ENCODE data around the gene LEAP2. TPM values are rescaled to one million over a fixed set of nuclear protein-coding genes. Genes with fewer than 3 reads are reported as not detected.

LEAP2 gene
- total and polyA plus RNA-seq, 2 of the 8 experiments (the other 6 are each of a cell fraction or from before 2014, with no cell fraction given), result 1.8 to 2.9 TPM

DNA sequence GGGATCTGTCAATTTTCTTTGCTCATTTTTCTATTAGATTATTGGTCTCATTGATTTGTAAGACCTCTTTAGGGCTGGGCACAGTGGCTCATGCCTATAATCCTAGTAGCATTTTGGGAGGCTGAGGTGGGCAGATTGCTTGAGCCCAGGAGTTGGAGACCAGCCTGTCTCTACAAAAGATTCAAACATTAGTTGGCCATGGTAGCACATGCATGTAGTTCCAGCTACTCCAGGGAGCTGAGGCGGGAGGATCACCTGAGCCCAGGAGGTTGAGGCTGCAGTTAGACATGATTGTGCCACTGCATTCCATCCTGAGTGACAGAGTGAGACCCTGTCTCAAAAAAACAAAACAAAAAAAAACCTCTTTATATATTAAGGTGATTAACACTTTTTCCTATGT lies 36.6 kb upstream of the LEAP2 start:
- no peak overlapping the region for H2BK5ac ChIP-seq (ENCODE audit: low read depth, low read length)
- H3K4ac ChIP-seq (replicated peaks; ENCODE audit: insufficient read length, low read depth, low read length), result no peak overlapping the region
- FAIRE-seq, result no peak
- H3K9ac ChIP-seq (replicated peaks in 1 of 4; ENCODE audit: extremely low read depth in 1 of 4, low read depth in 3 of 4, low read length in 3 of 4), result no peak overlapping the region
- H3K23me2 ChIP-seq (ENCODE audit: low read depth, low read length), result no peaks in the 10 kb centered on the region
- H3K79me2 ChIP-seq (ENCODE audit: control insufficient read depth in 1 of 2, insufficient read depth in 2 of 2, low read length in 2 of 2), result no peaks in the 10 kb centered on the region
- no peaks in the 10 kb centered on the region for H3K79me1 ChIP-seq (ENCODE audit: low read depth, low read length)
- no peak overlapping the region for H4K5ac ChIP-seq (ENCODE audit: insufficient read length, low read depth, low read length)
- no peaks in the 10 kb centered on the region for H3K36me3 ChIP-seq (ENCODE audit: control insufficient read depth in 2 of 4, insufficient read depth in 4 of 4, low read length in 3 of 4)
- no peak overlapping the region for H2AFZ ChIP-seq (ENCODE audit: low read length)
- ChIA-PET CTCF (ENCODE audit: partially characterized antibody) (interaction anchor here (9.8 to 25.6 kb wide), 2 partner anchors 17 to 26 kb away, joined by 77 to 465 read pairs; partner anchors contain the start of genes GDF9, LEAP2 and UQCRQ), POLR2A (ENCODE audit: partially characterized antibody) (interaction anchor here (0.8 kb wide), 2 partner anchors 17 to 93 kb away, joined by 3 read pairs; no protein-coding TSS in a partner anchor)
- no peak overlapping the region for H3K4me3 ChIP-seq (ENCODE audit: extremely low read depth in 1 of 4, insufficient read depth in 2 of 4, low read depth in 3 of 4, low read length in 4 of 4)
- no peak overlapping the region for H2AK5ac ChIP-seq (ENCODE audit: low read depth, low read length)
- H3K18ac ChIP-seq (ENCODE audit: extremely low read depth, low read length), result no peak overlapping the region
- no peak overlapping the region for H3K23ac ChIP-seq (ENCODE audit: insufficient read length)
- H3K27me3 ChIP-seq (replicated peaks in 1 of 4; ENCODE audit: control insufficient read depth in 3 of 4, extremely low read depth in 1 of 4, insufficient read depth in 3 of 4, low read length in 3 of 4), result peaks cover 0 to 2% (median 0%) of the 10 kb centered on the region in 4 experiments; a peak in 1 of 7 replicates
- H2BK15ac ChIP-seq (ENCODE audit: low read length), result no peak overlapping the region
- H3K4me2 ChIP-seq (ENCODE audit: insufficient read depth in 1 of 2, low read depth in 2 of 2, low read length in 2 of 2), result no peak overlapping the region
- H2BK20ac ChIP-seq (ENCODE audit: low read length), result no peak overlapping the region
- no peak overlapping the region for H2BK120ac ChIP-seq (replicated peaks; ENCODE audit: low read depth, low read length)
- WGBS, 2 experiments (ENCODE audit: extremely low coverage in 1 of 2, insufficient coverage in 1 of 2, insufficient read length in 1 of 2, insufficient replicate concordance in 2 of 2, low coverage in 1 of 2, low lambda C conversion rate in 2 of 2, missing lambda C conversion rate in 1 of 2), result 94% methylated on average over 1 of the region's 1 CpG; no CpG with 5 or more reads in 1 of the 2 experiments
- no peaks in the 10 kb centered on the region for H3K4me1 ChIP-seq (replicated peaks in 1 of 4; ENCODE audit: control insufficient read depth in 3 of 4, insufficient read depth in 4 of 4, low read length in 3 of 4)
- no peaks in the 10 kb centered on the region for H4K20me1 ChIP-seq (replicated peaks in 1 of 2; ENCODE audit: control insufficient read depth in 1 of 2, insufficient read depth in 2 of 2, low read length in 2 of 2)
- no peak overlapping the region for H4K91ac ChIP-seq (replicated peaks; ENCODE audit: insufficient read length, low read length)
- DNase-seq (ENCODE audit: low read depth in 1 of 2, low spot score in 2 of 2), result no peak
- H3K9me3 ChIP-seq (ENCODE audit: insufficient read depth in 2 of 2, low read depth in 1 of 2, low read length in 1 of 2), result no peaks in the 10 kb centered on the region
- no peak overlapping the region for H4K8ac ChIP-seq (ENCODE audit: extremely low read depth, insufficient read depth, low read length)
- H3K14ac ChIP-seq (ENCODE audit: insufficient read length), result no peak overlapping the region
- no peak overlapping the region for H3K27ac ChIP-seq (ENCODE audit: low read depth, low read length)
- no peak overlapping the region for H3K56ac ChIP-seq (replicated peaks; ENCODE audit: insufficient read length, low read depth, low read length)
- H2BK12ac ChIP-seq (ENCODE audit: low read depth, low read length), result no peak overlapping the region
- no peak for TF ChIP-seq RXRA (IDR thresholded peaks at IDR 0.05; ENCODE audit: insufficient read depth, low read depth, low read length)
- TF ChIP-seq, protein P1, sequence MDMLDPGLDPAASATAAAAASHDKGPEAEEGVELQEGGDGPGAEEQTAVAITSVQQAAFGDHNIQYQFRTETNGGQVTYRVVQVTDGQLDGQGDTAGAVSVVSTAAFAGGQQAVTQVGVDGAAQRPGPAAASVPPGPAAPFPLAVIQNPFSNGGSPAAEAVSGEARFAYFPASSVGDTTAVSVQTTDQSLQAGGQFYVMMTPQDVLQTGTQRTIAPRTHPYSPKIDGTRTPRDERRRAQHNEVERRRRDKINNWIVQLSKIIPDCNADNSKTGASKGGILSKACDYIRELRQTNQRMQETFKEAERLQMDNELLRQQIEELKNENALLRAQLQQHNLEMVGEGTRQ (IDR thresholded peaks at IDR 0.05; ENCODE audit: low read length), result no peak
- TF ChIP-seq, protein P2, sequence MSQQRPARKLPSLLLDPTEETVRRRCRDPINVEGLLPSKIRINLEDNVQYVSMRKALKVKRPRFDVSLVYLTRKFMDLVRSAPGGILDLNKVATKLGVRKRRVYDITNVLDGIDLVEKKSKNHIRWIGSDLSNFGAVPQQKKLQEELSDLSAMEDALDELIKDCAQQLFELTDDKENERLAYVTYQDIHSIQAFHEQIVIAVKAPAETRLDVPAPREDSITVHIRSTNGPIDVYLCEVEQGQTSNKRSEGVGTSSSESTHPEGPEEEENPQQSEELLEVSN (IDR thresholded peaks at IDR 0.05), result no peak
- TF ChIP-seq TBP (IDR thresholded peaks at IDR 0.05; ENCODE audit: low read depth, low read length), result no peak
- no peak for TF ChIP-seq SIRT6 (IDR thresholded peaks at IDR 0.05; ENCODE audit: low read length)
- no peak for TF ChIP-seq SP1 (IDR thresholded peaks at IDR 0.05; ENCODE audit: low read depth, low read length)
- TF ChIP-seq BCL11A (IDR thresholded peaks at IDR 0.05; ENCODE audit: low read depth in 2 of 2, low read length in 2 of 2), result no peak
- no peak for TF ChIP-seq SIX5 (IDR thresholded peaks at IDR 0.05; ENCODE audit: low read depth, low read length)
- TF ChIP-seq KDM1A (IDR thresholded peaks at IDR 0.05; ENCODE audit: borderline replicate concordance, low read length), result no peak
- no peak for TF ChIP-seq HDAC6 (IDR thresholded peaks at IDR 0.05; ENCODE audit: low read depth, low read length)
- no peak for TF ChIP-seq CTBP2 (IDR thresholded peaks at IDR 0.05; ENCODE audit: borderline replicate concordance, insufficient read depth, insufficient read length, low read length)
- no peak for TF ChIP-seq SUZ12 (IDR thresholded peaks at IDR 0.05; ENCODE audit: low read length)
- TF ChIP-seq KDM4A (IDR thresholded peaks at IDR 0.05; ENCODE audit: low read depth, low read length, severe bottlenecking), result no peak

Data from H1 (cell line).